H9 (cell line): Measurements from ENCODE around the gene ZFP14. TPM values are rescaled to one million over a fixed set of nuclear protein-coding genes. Genes with fewer than 3 reads are reported as not detected.
"Not testable (repeated sequence)": the region's sequence is repeated elsewhere in the genome, so short reads cannot be mapped to it uniquely, and the experiment has no call there.

Experiments
- DNase-seq: peaks from one replicate; pipeline ENCODE4 v3.0.0-alpha.2; 2017
- H2AFZ ChIP-seq: one replicate; pipeline ENCODE4 v1.6.1; 2013; ENCODE audit warnings: mild to moderate bottlenecking, low read length, control low read depth, moderate library complexity
- H2AK5ac ChIP-seq: 2 replicates; pipeline ENCODE4 v1.6.1; 2013; ENCODE audit warnings: low read length, control low read depth, mixed read lengths; ENCODE audit not compliant: insufficient read length
- H2BK120ac ChIP-seq: one replicate; pipeline ENCODE4 v1.6.1; 2013; ENCODE audit warnings: low read depth, mild to moderate bottlenecking, low read length, control low read depth, inconsistent platforms; ENCODE audit not compliant: poor library complexity, severe bottlenecking
- H2BK12ac ChIP-seq: 2 replicates; pipeline ENCODE4 v1.6.1; 2013; ENCODE audit warnings: low read length, control low read depth, mixed read lengths, low read depth; ENCODE audit not compliant: insufficient read length
- H2BK15ac ChIP-seq: 2 replicates; pipeline ENCODE4 v1.6.1; 2013; ENCODE audit warnings: low read depth, low read length, control low read depth
- H2BK20ac ChIP-seq: one replicate; pipeline ENCODE4 v1.6.1; 2013; ENCODE audit warnings: low read depth, mild to moderate bottlenecking, low read length, control low read depth, inconsistent platforms; ENCODE audit not compliant: poor library complexity, severe bottlenecking
- H2BK5ac ChIP-seq: 2 replicates; pipeline ENCODE4 v1.6.1; 2013; ENCODE audit warnings: low read length, control low read depth, mixed read lengths; ENCODE audit not compliant: insufficient read length
- H3K14ac ChIP-seq: 2 replicates; pipeline ENCODE4 v1.6.1; 2013; ENCODE audit warnings: low read length, control low read depth; ENCODE audit not compliant: insufficient read depth
- H3K18ac ChIP-seq: 2 replicates; pipeline ENCODE4 v1.6.1; 2013; ENCODE audit warnings: low read depth, mild to moderate bottlenecking, mixed read lengths, low read length, control low read depth; ENCODE audit not compliant: insufficient read length
- H3K23ac ChIP-seq: 2 replicates; pipeline ENCODE4 v1.6.1; 2013; ENCODE audit warnings: low read length, control low read depth, mixed read lengths, low read depth; ENCODE audit not compliant: insufficient read length
- H3K23me2 ChIP-seq: 2 replicates; pipeline ENCODE4 v1.6.1; 2013; ENCODE audit warnings: low read depth, mild to moderate bottlenecking, mixed read lengths, low read length, control low read depth; ENCODE audit not compliant: insufficient read length, poor library complexity, severe bottlenecking
- H3K27ac ChIP-seq: 2 replicates; pipeline ENCODE4 v1.5.1; 2013; ENCODE audit warnings: low read length, control low read depth, mixed read lengths, low read depth; ENCODE audit not compliant: insufficient read length
- H3K27me3 ChIP-seq: 2 replicates; pipeline ENCODE4 v1.6.1; 2013; ENCODE audit warnings: low read length, control low read depth, inconsistent platforms; ENCODE audit not compliant: insufficient read depth
- H3K4ac ChIP-seq: 2 replicates; pipeline ENCODE4 v1.6.1; 2013; ENCODE audit warnings: low read depth, mild to moderate bottlenecking, control low read depth, inconsistent platforms, low read length, moderate library complexity
- H3K4me1 ChIP-seq: 2 replicates; pipeline ENCODE4 v1.6.1; 2013; ENCODE audit warnings: low read length, control low read depth, inconsistent platforms; ENCODE audit not compliant: insufficient read depth
- H3K4me2 ChIP-seq: 2 replicates; pipeline ENCODE4 v1.6.1; 2013; ENCODE audit warnings: low read length, control low read depth, mixed read lengths; ENCODE audit not compliant: insufficient read length, insufficient read depth
- H3K56ac ChIP-seq: 2 replicates; pipeline ENCODE4 v1.6.1; 2013; ENCODE audit warnings: low read depth, mild to moderate bottlenecking, mixed read lengths, low read length, control low read depth; ENCODE audit not compliant: insufficient read length
- H3K79me1 ChIP-seq: 2 replicates; pipeline ENCODE4 v1.6.1; 2013; ENCODE audit warnings: low read depth, mild to moderate bottlenecking, moderate library complexity, low read length, control low read depth, inconsistent platforms; ENCODE audit not compliant: insufficient read depth, poor library complexity, severe bottlenecking
- H3K79me2 ChIP-seq: 2 replicates; pipeline ENCODE4 v1.6.1; 2013; ENCODE audit warnings: low read length, control low read depth, inconsistent platforms; ENCODE audit not compliant: insufficient read depth
- H3K9ac ChIP-seq: 2 replicates; pipeline ENCODE4 v1.6.1; 2013; ENCODE audit warnings: low read length, control low read depth, mixed read lengths; ENCODE audit not compliant: insufficient read length; ENCODE audit errors: extremely low read depth
- H3K9me3 ChIP-seq: one replicate; pipeline ENCODE4 v1.6.1; 2013; ENCODE audit warnings: low read depth, low read length, inconsistent platforms; ENCODE audit not compliant: control insufficient read depth
- H3T11ph ChIP-seq: one replicate; pipeline ENCODE4 v1.6.1; 2013; ENCODE audit warnings: mild to moderate bottlenecking, low read length, control low read depth, inconsistent platforms
- H4K20me1 ChIP-seq: one replicate; pipeline ENCODE4 v1.6.1; 2013; ENCODE audit not compliant: control insufficient read depth, insufficient read length, insufficient read depth
- H4K5ac ChIP-seq: 2 replicates; pipeline ENCODE4 v1.6.1; 2013; ENCODE audit warnings: low read depth, mild to moderate bottlenecking, mixed read lengths, low read length, control low read depth; ENCODE audit not compliant: insufficient read length
- H4K8ac ChIP-seq: replicated peaks from 2 replicates; pipeline ENCODE4 v1.6.1; 2013; ENCODE audit warnings: low read length, control low read depth, mixed read lengths, low read depth; ENCODE audit not compliant: insufficient read length
- H4K91ac ChIP-seq: 2 replicates; pipeline ENCODE4 v1.6.1; 2013; ENCODE audit warnings: low read depth, mild to moderate bottlenecking, moderate library complexity, mixed read lengths, low read length, control low read depth; ENCODE audit not compliant: insufficient read length
- H3K27ac Mint-ChIP-seq, 3 experiments: 2 replicates in 2 of 3; 3 replicates in 1 of 3; pipeline ENCODE4 v1.8.0; 2020 to 2021; ENCODE audit warnings: mixed read lengths in 3 of 3, mild to moderate bottlenecking in 1 of 3, moderate library complexity in 1 of 3
- H3K27me3 Mint-ChIP-seq: 2 replicates; pipeline ENCODE4 v1.8.0; 2021; ENCODE audit warnings: low read depth, mild to moderate bottlenecking, moderate library complexity, mixed read lengths
- H3K36me3 Mint-ChIP-seq, 3 experiments: 2 replicates in 2 of 3; 3 replicates in 1 of 3; pipeline ENCODE4 v1.8.0; 2020 to 2021; ENCODE audit warnings: low read depth in 3 of 3, mixed read lengths in 3 of 3; ENCODE audit not compliant: insufficient read depth in 1 of 3
- H3K4me1 Mint-ChIP-seq, 2 experiments: 2 replicates each; pipeline ENCODE4 v1.8.0; 2020; ENCODE audit warnings: mixed read lengths in 2 of 2
- H3K4me3 Mint-ChIP-seq, 2 experiments: 2 replicates in 1 of 2; 3 replicates in 1 of 2; pipeline ENCODE4 v1.8.0; 2020 to 2021; ENCODE audit warnings: mild to moderate bottlenecking in 2 of 2, mixed read lengths in 2 of 2, moderate library complexity in 1 of 2
- H3K9me3 Mint-ChIP-seq, 2 experiments: 2 replicates in 1 of 2; 3 replicates in 1 of 2; pipeline ENCODE4 v1.8.0; 2020; ENCODE audit warnings: mild to moderate bottlenecking in 2 of 2, mixed read lengths in 2 of 2, moderate library complexity in 1 of 2
- CTCF ChIP-seq: fragments of 200-600 bp; sonication (generic); conservative IDR thresholded peaks from 3 replicates; pipeline ENCODE4 v1.8.0; 2021; ENCODE audit warnings: antibody characterized with exemption, mild to moderate bottlenecking
- WGBS: extraction: QIAGEN DNeasy Blood & Tissue Kit; methylation state at CpG from one replicate; pipeline ENCODE4 v1.1.7; 2013; ENCODE audit warnings: missing lambda C conversion rate, low lambda C conversion rate, mixed read lengths; ENCODE audit not compliant: insufficient read length; ENCODE audit errors: extremely low coverage; 5-methylcytosine and 5-hydroxymethylcytosine counted together
- total RNA-seq: library from RNA; stranded (reverse); gene quantifications from 2 replicates; pipeline ENCODE4 v1.2.1, GENCODE V29; 2021

ZFP14 gene
- total RNA-seq, 1 experiment from 2014 or later, result 4.5 TPM

GRCh38 chr19:36330216-36330615 is 48.8 kb downstream of the ZFP14 start:
- H3K4ac ChIP-seq, result no peak overlapping the region
- H4K20me1 ChIP-seq, result no peaks in the 10 kb centered on the region
- no peak overlapping the region for H2BK12ac ChIP-seq
- no peak overlapping the region for H3K27ac ChIP-seq
- TF ChIP-seq CTCF, result no peak
- no peak overlapping the region for H2BK15ac ChIP-seq
- DNase-seq, result no peak
- peaks cover 20 to 36% of the 10 kb centered on the region in 2 experiments for H3K4me1 Mint-ChIP-seq
- peaks cover 3% of the 10 kb centered on the region for H3K23me2 ChIP-seq
- H2BK5ac ChIP-seq, result no peak overlapping the region
- H3K4me2 ChIP-seq, result peak overlapping the region; percentile 55
- no CpG with 5 or more reads among the region's 19 CpGs for WGBS
- H3K27me3 Mint-ChIP-seq, result no peaks in the 10 kb centered on the region
- no peak overlapping the region for H4K5ac ChIP-seq
- no peaks in the 10 kb centered on the region; a peak in 1 of 5 replicates for H3K9me3 Mint-ChIP-seq
- no peak overlapping the region for H3K14ac ChIP-seq
- peaks cover 56 to 62% (median 58%) of the 10 kb centered on the region in 3 experiments for H3K36me3 Mint-ChIP-seq
- H3K18ac ChIP-seq, result no peak overlapping the region
- H3K56ac ChIP-seq, result no peak overlapping the region
- no peak overlapping the region for H4K91ac ChIP-seq
- no peak overlapping the region for H2BK20ac ChIP-seq
- peaks cover 5% of the 10 kb centered on the region for H3K79me1 ChIP-seq
- H3T11ph ChIP-seq, result no peak overlapping the region
- peak overlapping the region; percentile 88 for H3K9ac ChIP-seq
- no peaks in the 10 kb centered on the region for H3K27me3 ChIP-seq
- no peaks in the 10 kb centered on the region for H3K9me3 ChIP-seq
- no peak overlapping the region for H3K23ac ChIP-seq
- peaks cover 18% of the 10 kb centered on the region; the same call in 1 of the 2 replicates for H3K79me2 ChIP-seq
- H2AK5ac ChIP-seq, result no peak overlapping the region
- H2AFZ ChIP-seq, result no peak overlapping the region
- no peaks in the 10 kb centered on the region; the same call in 1 of the 2 replicates for H3K4me1 ChIP-seq
- no peak overlapping the region for H4K8ac ChIP-seq
- peak overlapping the region; percentile 93 to 97 for H3K4me3 Mint-ChIP-seq
- peak overlapping the region; percentile 92 to 99 (median 97); a peak in 6 of 7 replicates for H3K27ac Mint-ChIP-seq
- H2BK120ac ChIP-seq, result no peak overlapping the region

GRCh38 chr19:36329534-36329933 is 49.5 kb downstream of the ZFP14 start:
- H3T11ph ChIP-seq, H3K9me3 ChIP-seq, H3K9me3 Mint-ChIP-seq, H2BK120ac ChIP-seq, H4K20me1 ChIP-seq, H2BK15ac ChIP-seq, H3K4me1 ChIP-seq, H3K27me3 Mint-ChIP-seq, H3K23me2 ChIP-seq, H2BK5ac ChIP-seq, H3K27ac ChIP-seq, H3K18ac ChIP-seq, H3K27me3 ChIP-seq, H3K79me1 ChIP-seq, H2AK5ac ChIP-seq, H4K91ac ChIP-seq, H3K14ac ChIP-seq, H3K4ac ChIP-seq, H2BK12ac ChIP-seq, DNase-seq, H2BK20ac ChIP-seq, H3K56ac ChIP-seq, H3K9ac ChIP-seq, H4K5ac ChIP-seq, H2AFZ ChIP-seq, H3K23ac ChIP-seq, H4K8ac ChIP-seq: not testable (repeated sequence)
- Mint-ChIP-seq H3K4me3 (peak overlapping the region; percentile 93 to 97), H3K4me1 (peaks cover 20 to 36% of the 10 kb centered on the region in 2 experiments), H3K36me3 (peaks cover 62 to 68% (median 64%) of the 10 kb centered on the region in 3 experiments), H3K27ac (peak overlapping the region in 2 of 3 experiments; percentile 25 to 99; a peak in 5 of 7 replicates)
- WGBS, result no CpG with 5 or more reads among the region's 16 CpGs
- Histone ChIP-seq H3K4me2 (peak overlapping the region; percentile 55), H3K79me2 (peaks cover 18% of the 10 kb centered on the region; the same call in 1 of the 2 replicates)
